Loucy (cell line): ENCODE data around the gene KRTAP17-1.

Source experiments
- H2AFZ ChIP-seq: fragments of 200-600 bp; sonication (generic); 2 replicates; pipeline ENCODE4 v1.6.0; 2016; ENCODE audit warnings: antibody characterized with exemption, mild to moderate bottlenecking, low read length, moderate library complexity
- H3F3A ChIP-seq: fragments of 200-600 bp; 2 replicates; pipeline ENCODE4 v1.6.0; 2016; ENCODE audit warnings: antibody characterized with exemption, low read depth, mild to moderate bottlenecking
- H3K27me3 ChIP-seq: fragments of 200-600 bp; sonication (generic); 2 replicates; pipeline ENCODE4 v1.6.1; 2014; ENCODE audit warnings: low read length, mild to moderate bottlenecking; ENCODE audit not compliant: insufficient read depth, poor library complexity, severe bottlenecking
- H3K36me3 ChIP-seq: fragments of 200-600 bp; sonication (generic); 2 replicates; pipeline ENCODE4 v1.6.1; 2016; ENCODE audit warnings: low read length; ENCODE audit not compliant: insufficient read depth
- H3K4me1 ChIP-seq: fragments of 200-600 bp; sonication (generic); 2 replicates; pipeline ENCODE4 v1.5.1; 2014; ENCODE audit warnings: low read length, mild to moderate bottlenecking; ENCODE audit not compliant: insufficient read depth, poor library complexity, severe bottlenecking
- H3K4me2 ChIP-seq: fragments of 200-600 bp; sonication (generic); 2 replicates; pipeline ENCODE4 v1.6.0; 2014; ENCODE audit warnings: antibody characterized with exemption, low read length, low read depth, mild to moderate bottlenecking; ENCODE audit not compliant: poor library complexity, severe bottlenecking
- H3K4me3 ChIP-seq: fragments of 200-600 bp; sonication (generic); 2 replicates; pipeline ENCODE4 v1.5.1; 2014; ENCODE audit warnings: low read length, mild to moderate bottlenecking, mixed read lengths; ENCODE audit not compliant: poor library complexity, severe bottlenecking
- H3K79me2 ChIP-seq: fragments of 200-600 bp; sonication (generic); 2 replicates; pipeline ENCODE4 v1.6.1; 2014; ENCODE audit warnings: low read length; ENCODE audit not compliant: insufficient read depth
- H3K9ac ChIP-seq: fragments of 200-600 bp; sonication (generic); 2 replicates; pipeline ENCODE4 v1.6.0; 2014; ENCODE audit warnings: mild to moderate bottlenecking, low read depth, low read length, moderate library complexity; ENCODE audit not compliant: poor library complexity, severe bottlenecking
- H3K9me2 ChIP-seq: fragments of 200-600 bp; sonication (generic); replicated peaks from 2 replicates; pipeline ENCODE4 v1.6.1; 2016; ENCODE audit warnings: low read depth, low read length, mixed read lengths
- H3K9me3 ChIP-seq: fragments of 200-600 bp; sonication (generic); 2 replicates; pipeline ENCODE4 v1.6.1; 2014; ENCODE audit warnings: mild to moderate bottlenecking, antibody characterized with exemption, low read length, low read depth; ENCODE audit not compliant: insufficient read depth
- H4K20me1 ChIP-seq: fragments of 200-600 bp; sonication (generic); 2 replicates; pipeline ENCODE4 v1.6.0; 2014; ENCODE audit warnings: antibody characterized with exemption, low read length, mild to moderate bottlenecking; ENCODE audit not compliant: insufficient read depth, poor library complexity, severe bottlenecking
- CTCF ChIP-seq: fragments of 200-600 bp; sonication (generic); conservative IDR thresholded peaks from 2 replicates; pipeline ENCODE4 v1.5.1; 2014; ENCODE audit warnings: mild to moderate bottlenecking, antibody characterized with exemption, low read length
- EZH2phosphoT487 ChIP-seq: fragments of 200-600 bp; IDR thresholded peaks from 2 replicates; pipeline ENCODE4 v1.6.1; 2018; ENCODE audit warnings: antibody characterized with exemption, mild to moderate bottlenecking, moderate library complexity, borderline replicate concordance

Gene KRTAP17-1

GRCh38 chr17:41318231-41318630 is 2.7 kb upstream of the KRTAP17-1 start:
- TF ChIP-seq CTCF (no peak), EZH2phosphoT487 (no peak)
- Histone ChIP-seq H3K27me3 (no peaks in the 10 kb centered on the region), H4K20me1 (no peaks in the 10 kb centered on the region), H3K4me2 (no peak overlapping the region), H3K4me3 (no peak overlapping the region), H3K9ac (no peak overlapping the region), H2AFZ (no peak overlapping the region), H3K9me2 (no peaks in the 10 kb centered on the region), H3K4me1 (no peaks in the 10 kb centered on the region), H3K9me3 (peaks cover 9% of the 10 kb centered on the region), H3K36me3 (no peaks in the 10 kb centered on the region), H3F3A (no peaks in the 10 kb centered on the region), H3K79me2 (no peaks in the 10 kb centered on the region)

- TF ChIP-seq CTCF: no peak
- Histone ChIP-seq H3K4me3 (no peak overlapping the region), H4K20me1 (no peaks in the 10 kb centered on the region), H3K9ac (no peak overlapping the region), H2AFZ (no peak overlapping the region), H3K27me3 (no peaks in the 10 kb centered on the region), H3K36me3 (no peaks in the 10 kb centered on the region), H3F3A (no peaks in the 10 kb centered on the region), H3K4me1 (no peaks in the 10 kb centered on the region), H3K9me2 (no peaks in the 10 kb centered on the region), H3K79me2 (no peaks in the 10 kb centered on the region), H3K9me3 (peaks cover 9% of the 10 kb centered on the region), H3K4me2 (no peak overlapping the region)
Observed at GRCh38 chr17:41315814-41316445, 420 bp upstream of the KRTAP17-1 start.

- Histone ChIP-seq H3K4me3 (no peak overlapping the region), H2AFZ (no peak overlapping the region), H3K9me2 (no peaks in the 10 kb centered on the region), H3K36me3 (no peaks in the 10 kb centered on the region), H4K20me1 (no peaks in the 10 kb centered on the region), H3K9me3 (no peaks in the 10 kb centered on the region), H3K4me2 (no peak overlapping the region), H3K27me3 (no peaks in the 10 kb centered on the region), H3K79me2 (no peaks in the 10 kb centered on the region), H3K4me1 (peaks cover 43% of the 10 kb centered on the region), H3K9ac (no peak overlapping the region), H3F3A (peaks cover 14% of the 10 kb centered on the region)
- no peak for TF ChIP-seq CTCF
- no peak for TF ChIP-seq EZH2phosphoT487
Observed at GRCh38 chr17:41311111-41311510, 4.4 kb downstream of the KRTAP17-1 start.
